Duodenal mucosa (tissue), 2 donors: ENCODE data around the gene MICAL2.

Source experiments
- H3K27ac ChIP-seq: one replicate; pipeline ENCODE4 v1.7.0; 2013; ENCODE audit warnings: low read depth, low read length
- H3K27me3 ChIP-seq, 2 donors: one replicate each; pipeline ENCODE4 v1.7.0; 2013; ENCODE audit warnings: low read length in 2 of 2, control low read depth in 1 of 2; ENCODE audit not compliant: insufficient read depth in 2 of 2, control insufficient read depth in 1 of 2
- H3K36me3 ChIP-seq, 2 donors: one replicate each; pipeline ENCODE4 v1.7.0; 2013; ENCODE audit warnings: low read length in 2 of 2, control low read depth in 1 of 2; ENCODE audit not compliant: insufficient read depth in 2 of 2, control insufficient read depth in 1 of 2
- H3K4me1 ChIP-seq, 2 donors: one replicate each; pipeline ENCODE4 v1.7.0; 2013; ENCODE audit warnings: low read length in 2 of 2, control low read depth in 1 of 2; ENCODE audit not compliant: insufficient read depth in 2 of 2, control insufficient read depth in 1 of 2
- H3K4me3 ChIP-seq, 2 donors: one replicate each; pipeline ENCODE4 v1.7.0; 2013; ENCODE audit warnings: low read length in 2 of 2, low read depth in 1 of 2
- H3K9ac ChIP-seq, 2 donors: one replicate each; pipeline ENCODE4 v1.7.0; 2013; ENCODE audit warnings: low read length in 2 of 2, low read depth in 1 of 2
- H3K9me3 ChIP-seq, 2 donors: one replicate each; pipeline ENCODE4 v1.7.0; 2013; ENCODE audit warnings: low read length in 2 of 2, control low read depth in 1 of 2; ENCODE audit not compliant: control insufficient read depth in 1 of 2

The MICAL2 gene

DNA sequence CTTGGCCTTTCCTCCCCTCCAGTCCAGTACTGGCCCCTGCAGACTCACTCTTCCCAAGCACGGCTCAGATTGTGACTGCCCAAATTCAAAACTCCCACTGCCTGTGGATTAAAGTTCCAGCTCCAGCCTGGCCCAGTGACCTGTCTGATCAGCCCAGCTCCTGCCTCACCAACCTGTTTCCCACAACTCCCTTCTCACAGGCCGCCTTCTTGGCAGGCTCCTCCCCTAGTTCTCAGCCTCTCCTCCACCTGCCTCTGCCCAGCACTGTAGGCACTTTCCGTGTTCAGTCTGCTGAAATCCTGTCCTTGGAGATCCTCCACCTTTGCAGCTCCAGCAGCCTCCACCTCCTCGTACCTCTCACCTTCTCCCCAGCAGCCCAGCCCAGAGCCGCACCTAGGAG lies 68.6 kb downstream of the MICAL2 start:
- Histone ChIP-seq H3K9ac (peak overlapping the region in 1 of 2 donors; percentile 33), H3K27me3 (no peaks in the 10 kb centered on the region), H3K9me3 (no peaks in the 10 kb centered on the region), H3K27ac (no peak overlapping the region), H3K4me1 (peaks cover 11 to 13% of the 10 kb centered on the region in 2 donors), H3K4me3 (no peak overlapping the region), H3K36me3 (no peaks in the 10 kb centered on the region)

DNA sequence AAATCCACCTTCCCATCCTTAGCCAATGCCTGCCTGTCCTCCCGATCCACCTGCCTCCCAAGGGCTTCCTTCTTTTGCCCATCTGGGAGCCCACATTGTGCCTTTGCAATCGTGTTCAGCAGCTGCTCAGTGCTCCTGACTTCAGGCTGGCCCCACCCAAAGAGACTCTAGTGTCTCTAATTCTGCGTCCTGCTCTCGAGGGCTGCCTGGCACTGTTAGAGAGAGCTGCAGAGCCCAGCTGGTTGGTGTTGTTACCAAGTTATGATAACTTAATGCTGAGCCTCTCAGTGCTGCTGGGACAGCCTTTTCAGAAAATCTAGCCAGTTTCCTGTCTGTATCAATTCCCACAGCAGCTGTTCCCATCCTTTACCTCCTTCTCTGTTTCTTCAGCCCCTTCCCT lies 69.1 kb downstream of the MICAL2 start:
- H3K4me3 ChIP-seq: no peak overlapping the region
- no peaks in the 10 kb centered on the region for H3K36me3 ChIP-seq
- no peak overlapping the region for H3K9ac ChIP-seq
- H3K4me1 ChIP-seq: peaks cover 11 to 13% of the 10 kb centered on the region in 2 donors
- no peaks in the 10 kb centered on the region for H3K27me3 ChIP-seq
- H3K27ac ChIP-seq: no peak overlapping the region
- no peaks in the 10 kb centered on the region for H3K9me3 ChIP-seq

DNA sequence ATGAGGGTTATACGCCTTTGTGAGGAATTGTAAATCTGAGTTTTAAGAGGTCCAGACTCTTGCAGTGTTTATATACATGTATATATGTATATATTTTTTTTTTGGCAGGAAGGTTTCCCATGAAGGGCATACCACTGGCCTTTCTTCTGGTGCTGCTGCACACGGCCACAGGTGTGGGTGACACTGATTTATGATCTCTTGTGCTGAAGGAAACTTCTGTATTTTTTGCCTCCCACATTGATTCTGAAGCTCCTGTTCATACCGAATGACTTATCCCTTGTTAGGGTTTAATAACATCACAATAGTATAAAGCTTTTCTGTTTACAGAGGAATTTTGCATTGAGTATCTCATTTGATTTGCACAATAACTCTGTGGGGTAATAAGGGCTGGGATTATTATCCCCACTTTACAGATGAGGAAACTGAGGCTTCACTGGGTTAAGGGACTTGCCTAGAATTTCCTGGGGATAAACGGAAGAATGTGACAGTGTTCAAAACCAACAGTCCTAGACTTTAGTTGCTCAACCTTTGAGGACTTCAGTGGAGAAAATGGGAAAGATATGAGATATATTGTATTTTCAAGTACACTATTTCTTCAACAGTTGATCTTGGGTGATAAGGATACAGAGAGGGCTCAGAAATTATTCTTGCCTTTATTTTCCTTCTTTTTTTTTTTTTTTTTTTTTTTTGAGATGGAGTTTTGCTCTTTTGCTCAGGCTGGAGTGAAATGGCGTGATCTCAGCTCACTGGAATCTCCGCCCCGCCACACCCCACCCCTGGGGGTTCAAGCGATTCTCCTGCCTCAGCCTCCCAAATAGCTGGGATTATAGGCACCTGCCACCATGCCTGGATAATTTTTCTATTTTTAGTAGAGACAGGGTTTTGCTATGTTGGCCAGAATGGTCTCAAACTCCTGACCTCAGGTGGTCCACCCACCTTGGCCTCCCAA lies 70.1 kb downstream of the MICAL2 start:
- Histone ChIP-seq H3K9ac (no peak overlapping the region), H3K27ac (no peak overlapping the region), H3K4me3 (no peak overlapping the region), H3K9me3 (no peaks in the 10 kb centered on the region), H3K36me3 (no peaks in the 10 kb centered on the region), H3K27me3 (no peaks in the 10 kb centered on the region), H3K4me1 (peaks cover 11 to 13% of the 10 kb centered on the region in 2 donors)

DNA sequence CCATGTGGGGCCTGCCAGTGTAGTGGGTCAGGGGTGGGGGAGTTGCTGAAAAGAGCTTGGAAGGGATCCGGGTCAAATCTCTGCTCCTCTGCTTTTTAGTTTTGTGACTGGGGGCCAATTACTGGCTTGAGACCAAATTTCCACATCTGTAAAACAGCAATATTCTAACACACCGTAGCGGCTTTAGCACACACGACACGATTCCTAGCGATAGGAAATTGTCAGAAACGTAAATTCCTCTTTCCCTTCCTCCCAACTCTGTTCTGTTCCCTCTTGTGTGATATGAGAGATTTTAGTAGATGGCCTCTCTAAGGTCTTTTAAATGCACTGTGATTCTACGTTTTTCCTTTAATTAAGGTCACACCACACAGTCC lies 71.9 kb downstream of the MICAL2 start:
- no peaks in the 10 kb centered on the region for H3K27me3 ChIP-seq
- H3K9ac ChIP-seq: no peak overlapping the region
- H3K9me3 ChIP-seq: no peaks in the 10 kb centered on the region
- no peak overlapping the region for H3K27ac ChIP-seq
- H3K4me1 ChIP-seq: peaks cover 11 to 13% of the 10 kb centered on the region in 2 donors
- no peak overlapping the region for H3K4me3 ChIP-seq
- H3K36me3 ChIP-seq: peaks cover 0 to 3% of the 10 kb centered on the region in 2 donors

DNA sequence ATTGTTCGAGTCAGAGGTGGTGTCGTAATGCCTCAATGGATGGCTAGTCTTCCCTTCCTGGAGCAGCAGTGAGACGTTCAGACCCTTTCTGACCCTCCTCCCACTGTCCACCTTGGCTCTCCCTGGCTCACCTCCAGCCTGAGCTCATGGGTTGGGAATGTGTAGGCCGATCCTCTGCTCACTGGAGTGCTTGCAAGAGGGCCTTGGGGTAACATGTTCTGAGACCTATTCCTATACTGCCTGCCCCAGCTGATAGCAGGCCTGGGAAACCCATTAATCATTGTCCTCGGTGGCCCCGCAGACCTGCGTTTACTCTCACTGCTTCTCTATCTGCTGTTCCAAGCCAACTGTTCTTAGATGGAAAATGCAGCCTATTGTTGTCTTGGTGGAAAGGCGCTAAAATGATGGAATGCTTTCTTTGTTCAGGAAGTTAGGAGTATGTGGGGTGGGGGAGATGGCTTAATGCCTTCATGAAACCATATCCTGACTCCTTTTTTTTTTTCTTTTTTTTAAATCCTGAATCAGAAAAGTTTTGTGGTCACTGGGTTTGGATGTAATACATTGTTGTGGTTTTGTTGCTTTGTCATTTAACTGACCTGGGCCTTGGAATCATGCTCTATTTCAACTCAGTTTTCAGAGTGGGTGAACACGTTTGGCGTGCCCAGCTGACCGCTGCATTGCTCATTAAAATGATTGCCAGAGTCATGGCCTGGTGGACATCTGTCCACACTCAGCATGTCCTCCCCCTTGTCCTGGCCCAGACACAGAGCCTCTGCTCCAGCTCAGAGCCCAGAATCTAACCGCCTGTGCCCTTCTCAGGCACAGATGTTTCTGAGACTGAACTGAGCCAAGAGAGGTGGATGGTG lies 72.5 kb downstream of the MICAL2 start:
- Histone ChIP-seq H3K9me3 (no peaks in the 10 kb centered on the region), H3K36me3 (peaks cover 0 to 3% of the 10 kb centered on the region in 2 donors), H3K4me3 (no peak overlapping the region), H3K9ac (no peak overlapping the region), H3K4me1 (peaks cover 11 to 13% of the 10 kb centered on the region in 2 donors), H3K27ac (no peak overlapping the region), H3K27me3 (no peaks in the 10 kb centered on the region)

DNA sequence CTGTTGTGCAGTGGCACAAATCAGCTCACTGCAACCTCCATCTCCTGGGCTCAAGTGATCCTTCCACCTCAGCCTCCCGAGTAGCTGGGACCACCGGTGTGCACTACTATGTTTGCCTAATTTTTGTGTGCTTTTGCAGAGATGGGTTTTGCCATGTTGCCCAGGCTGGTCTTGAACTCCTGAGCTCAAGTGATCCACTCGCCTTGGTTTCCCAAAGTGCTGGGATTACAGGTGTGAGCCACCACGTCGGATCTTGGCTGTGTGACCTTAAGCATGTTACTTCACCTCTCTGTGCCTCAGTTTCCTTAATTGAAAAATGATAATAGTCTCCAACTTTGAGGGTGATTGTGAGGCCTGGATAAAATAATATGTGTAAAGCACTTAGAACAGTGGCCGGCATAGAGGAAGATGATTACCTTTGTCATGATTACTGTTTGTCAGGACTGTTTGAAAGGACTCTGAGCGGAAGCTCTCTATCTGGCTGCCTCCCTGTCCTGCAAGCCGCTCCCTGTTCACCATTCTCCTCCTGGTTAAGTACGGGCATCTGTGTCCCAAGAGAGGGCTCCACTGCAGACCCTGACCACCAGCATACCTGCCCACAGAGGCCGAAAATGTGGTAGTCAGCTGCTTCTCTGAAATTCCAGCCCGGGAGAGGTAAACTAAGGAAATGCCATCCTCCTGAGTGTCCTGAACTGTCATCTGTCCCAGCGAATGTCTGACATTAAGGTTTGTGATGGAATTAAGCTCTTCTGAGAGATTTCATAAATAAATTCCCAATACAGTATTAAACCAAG lies 73.6 kb downstream of the MICAL2 start:
- no peak overlapping the region for H3K4me3 ChIP-seq
- H3K27ac ChIP-seq: no peak overlapping the region
- no peaks in the 10 kb centered on the region for H3K9me3 ChIP-seq
- H3K4me1 ChIP-seq: peaks cover 7 to 8% of the 10 kb centered on the region in 2 donors
- H3K27me3 ChIP-seq: no peaks in the 10 kb centered on the region
- H3K9ac ChIP-seq: no peak overlapping the region
- H3K36me3 ChIP-seq: peaks cover 0 to 3% of the 10 kb centered on the region in 2 donors

DNA sequence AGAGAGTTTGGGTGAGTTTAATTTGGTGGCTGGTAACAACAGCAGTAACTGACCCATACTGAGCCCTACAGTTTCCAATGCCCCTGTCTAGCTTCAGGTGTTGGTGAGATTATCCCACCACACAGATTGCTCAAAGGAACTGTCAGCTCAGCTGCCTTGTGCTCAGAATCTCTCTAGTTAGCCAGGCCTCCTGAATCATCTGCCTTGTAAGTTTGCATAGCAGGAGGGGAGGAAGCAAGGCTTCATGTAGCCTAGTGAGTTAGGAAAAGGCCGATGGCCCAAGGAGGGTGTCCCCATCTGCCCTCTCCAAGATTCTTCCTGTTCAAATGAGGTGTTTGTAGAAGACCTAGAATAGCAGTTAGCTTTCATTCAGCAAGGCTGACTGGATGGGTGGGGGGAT lies 74.3 kb downstream of the MICAL2 start:
- H3K4me1 ChIP-seq: peaks cover under 1 to 2% of the 10 kb centered on the region in 2 donors
- H3K36me3 ChIP-seq: peaks cover 2 to 3% of the 10 kb centered on the region in 2 donors
- no peak overlapping the region for H3K4me3 ChIP-seq
- no peak overlapping the region for H3K27ac ChIP-seq
- H3K27me3 ChIP-seq: no peaks in the 10 kb centered on the region
- no peaks in the 10 kb centered on the region for H3K9me3 ChIP-seq
- no peak overlapping the region for H3K9ac ChIP-seq

DNA sequence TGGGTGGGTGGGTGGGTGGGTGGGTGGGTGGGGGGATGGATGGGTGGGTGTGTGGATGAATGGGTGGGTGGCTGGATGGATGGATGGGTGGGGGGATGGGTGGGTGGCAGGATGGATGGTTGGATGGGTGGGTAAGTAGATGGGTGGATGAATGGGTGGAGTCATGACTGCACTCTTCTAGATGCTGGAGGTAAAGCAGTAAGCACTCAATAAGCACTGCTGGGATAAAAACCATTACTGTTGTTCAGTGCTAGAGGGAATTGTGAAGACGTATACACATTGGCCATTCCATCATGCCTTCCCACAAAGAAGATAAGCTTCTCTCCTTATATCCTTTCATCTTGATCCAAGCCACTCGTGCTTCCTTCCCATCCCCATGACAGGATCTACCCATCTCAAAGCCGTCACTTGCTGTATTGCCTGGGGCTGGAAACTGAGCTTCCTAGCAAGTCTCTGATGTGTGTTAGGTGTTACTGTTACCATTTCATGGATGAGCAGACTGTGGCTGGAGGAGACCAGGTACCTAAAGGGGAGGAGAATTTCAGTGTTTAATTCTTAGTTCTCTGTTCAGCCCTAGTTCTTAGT lies 74.8 kb downstream of the MICAL2 start:
- Histone ChIP-seq H3K9ac (no peak overlapping the region), H3K9me3 (no peaks in the 10 kb centered on the region), H3K27me3 (no peaks in the 10 kb centered on the region), H3K4me3 (no peak overlapping the region), H3K36me3 (peaks cover 3 to 7% of the 10 kb centered on the region in 2 donors), H3K27ac (no peak overlapping the region), H3K4me1 (no peaks in the 10 kb centered on the region)

DNA sequence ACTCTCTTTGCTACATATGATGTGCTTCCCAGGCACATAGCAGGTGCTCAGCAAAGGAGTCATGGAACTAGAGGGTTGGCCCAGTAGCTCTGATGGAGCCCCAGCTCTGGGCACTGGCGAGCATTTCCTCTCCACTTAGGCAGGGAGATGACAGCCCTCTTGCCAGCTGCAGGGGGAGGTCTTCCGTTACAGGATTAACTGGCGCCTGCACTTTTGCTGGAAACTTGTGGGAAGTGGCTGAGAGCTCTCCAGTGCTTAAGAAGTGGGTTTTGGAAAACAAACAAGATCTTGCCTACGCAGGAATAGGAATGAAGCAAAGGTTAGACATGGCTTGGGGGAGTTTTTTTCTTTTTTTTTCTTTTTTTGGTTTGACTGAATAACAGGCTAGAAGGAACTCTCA lies 75.5 kb downstream of the MICAL2 start:
- H3K27me3 ChIP-seq: no peaks in the 10 kb centered on the region
- H3K4me1 ChIP-seq: no peaks in the 10 kb centered on the region
- H3K36me3 ChIP-seq: peaks cover 3 to 7% of the 10 kb centered on the region in 2 donors
- no peak overlapping the region for H3K4me3 ChIP-seq
- H3K9ac ChIP-seq: no peak overlapping the region
- H3K9me3 ChIP-seq: no peaks in the 10 kb centered on the region
- H3K27ac ChIP-seq: no peak overlapping the region
